HG03342 (cell line): ENCODE measurements around the gene CNTN4.
"Not testable (repeated sequence)": the region's sequence is repeated elsewhere in the genome, so short reads cannot be mapped to it uniquely, and the experiment has no call there.

Experiments used
- ATAC-seq: cut with Tn5 transposase; IDR thresholded peaks from one replicate; pipeline ENCODE4 v1.9.1; 2021; ENCODE audit warnings: mild to moderate bottlenecking, moderate library complexity; ENCODE audit not compliant: unreplicated experiment

The CNTN4 gene

GRCh38 chr3:2883283-2883682 lies 784.6 kb downstream of the CNTN4 start:
- ATAC-seq, result no peak

DNA sequence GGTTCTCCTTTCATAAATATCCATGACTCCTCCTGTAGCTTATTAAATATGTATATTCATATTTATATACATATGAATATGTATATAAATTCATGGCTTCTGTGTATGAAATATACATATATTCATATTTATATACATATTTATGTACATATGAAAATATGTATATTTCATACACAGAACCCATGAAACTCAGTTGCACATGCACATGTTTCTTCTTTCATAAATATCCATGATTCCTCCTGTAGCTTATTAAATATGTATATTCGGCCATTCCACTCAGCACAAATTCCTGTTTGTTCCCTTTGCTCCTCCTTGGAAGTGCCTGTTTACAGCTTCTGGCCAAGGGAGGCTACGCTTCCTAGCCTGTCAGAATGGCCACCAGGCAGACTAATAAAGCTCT lies 789.9 kb downstream of the CNTN4 start:
- no peak for ATAC-seq

DNA sequence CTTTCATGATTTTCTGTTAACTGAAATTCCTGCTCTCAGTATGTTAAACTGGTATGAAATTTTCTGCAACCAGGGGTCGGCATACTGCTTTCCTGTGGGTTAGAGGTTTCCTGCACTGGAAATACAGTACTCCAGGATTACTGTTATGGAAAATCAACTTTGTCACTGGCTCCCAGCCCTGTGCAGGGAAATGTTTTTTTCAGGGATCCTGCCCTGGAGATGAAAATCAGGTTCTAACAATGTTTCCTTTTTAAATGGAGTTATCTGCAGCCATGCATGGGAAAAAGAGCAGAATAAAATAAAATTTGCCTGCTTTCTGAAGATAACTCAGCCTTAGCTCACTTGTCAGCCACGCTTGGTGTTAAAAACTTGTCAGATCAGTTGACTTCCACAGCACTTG lies 791.1 kb downstream of the CNTN4 start:
- ATAC-seq, result no peak

DNA sequence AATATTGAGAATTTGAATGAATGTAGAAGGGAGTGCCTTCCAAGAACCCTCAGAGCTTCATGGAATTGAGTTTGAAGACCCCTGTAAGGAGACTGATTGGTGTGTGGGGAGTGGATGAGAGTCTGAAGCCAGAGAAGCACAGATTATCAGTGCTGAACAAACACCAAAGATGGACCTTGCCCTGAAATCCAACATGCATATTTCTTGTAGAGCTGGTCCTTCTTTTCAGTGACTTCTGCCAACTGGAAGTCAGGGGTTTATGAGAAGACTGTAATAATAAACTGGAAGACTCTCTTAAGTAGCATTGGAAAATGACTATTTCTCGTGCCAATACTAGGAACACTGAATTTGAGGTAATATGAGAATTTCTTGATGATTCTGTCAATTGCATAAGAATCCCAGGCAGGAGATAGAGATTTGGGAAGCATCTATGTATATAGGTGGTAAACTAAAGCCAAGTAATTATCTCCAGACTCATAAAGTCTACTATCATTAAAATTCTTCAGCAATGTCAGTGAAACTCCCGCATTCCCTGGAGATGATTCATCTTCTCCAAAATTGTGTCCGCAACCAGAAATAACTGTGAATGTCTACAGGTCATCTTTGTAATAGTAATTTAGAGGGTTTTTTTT lies 797.8 kb downstream of the CNTN4 start:
- ATAC-seq, result no peak

- no peak for ATAC-seq
Measured at GRCh38 chr3:2897821-2898220, 799.2 kb downstream of the CNTN4 start.

DNA sequence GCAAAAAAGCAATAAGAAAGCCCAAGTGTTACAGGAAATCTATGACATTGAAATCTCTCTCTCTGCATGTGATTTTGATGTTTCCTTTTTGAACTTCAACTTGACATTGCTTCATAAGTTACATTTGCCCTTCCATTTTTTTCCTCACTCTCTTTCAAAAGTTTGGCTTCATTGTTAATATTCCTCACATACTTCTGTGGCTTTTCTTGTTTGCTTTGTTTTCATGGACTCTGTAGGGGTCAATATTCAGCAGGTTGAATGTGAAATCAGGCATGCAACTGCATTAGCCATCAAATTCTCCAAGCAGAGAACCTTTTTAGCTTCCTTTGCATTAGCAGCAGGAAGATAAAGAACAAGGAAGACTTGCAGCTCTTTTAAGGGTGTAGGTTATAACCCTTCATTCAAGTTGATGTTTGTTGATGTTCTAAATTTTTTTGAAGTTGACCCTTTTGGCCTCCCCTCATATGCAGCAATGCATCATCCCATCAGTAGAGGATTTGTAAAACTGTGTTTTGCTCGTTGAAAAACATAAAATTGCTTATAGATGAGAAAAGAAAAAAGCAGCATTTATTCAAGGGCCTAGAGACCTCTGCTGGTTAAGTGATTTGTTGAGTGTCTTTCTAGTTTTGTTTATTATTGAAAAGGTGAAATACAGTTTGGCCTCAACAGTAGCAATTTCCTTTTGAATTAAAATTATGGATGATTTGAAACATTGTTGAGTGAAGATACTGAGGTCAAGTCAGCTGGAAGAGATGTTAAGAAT lies 800.1 kb downstream of the CNTN4 start:
- ATAC-seq, result no peak

DNA sequence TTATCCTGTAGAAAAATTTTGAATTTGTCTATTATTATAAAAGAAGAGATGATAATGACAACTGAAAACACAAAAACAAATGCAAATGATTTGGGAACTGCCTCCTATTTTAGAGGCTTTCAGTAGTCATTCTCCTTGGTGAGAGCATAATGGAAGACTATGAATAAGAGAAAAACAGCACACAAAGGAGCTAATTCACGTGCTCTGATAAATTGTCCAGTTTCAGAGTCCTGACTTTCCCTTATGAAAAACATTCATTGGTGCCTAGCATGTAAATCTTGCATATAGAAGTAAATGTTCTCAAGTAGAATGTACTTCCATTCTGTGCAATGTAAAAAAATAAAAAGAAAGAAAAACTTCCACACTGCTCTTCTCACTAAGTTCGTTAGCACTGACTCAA lies 805.4 kb downstream of the CNTN4 start:
- no peak for ATAC-seq

- no peak for ATAC-seq
Measured at GRCh38 chr3:2908693-2909351, 810.2 kb downstream of the CNTN4 start.

DNA sequence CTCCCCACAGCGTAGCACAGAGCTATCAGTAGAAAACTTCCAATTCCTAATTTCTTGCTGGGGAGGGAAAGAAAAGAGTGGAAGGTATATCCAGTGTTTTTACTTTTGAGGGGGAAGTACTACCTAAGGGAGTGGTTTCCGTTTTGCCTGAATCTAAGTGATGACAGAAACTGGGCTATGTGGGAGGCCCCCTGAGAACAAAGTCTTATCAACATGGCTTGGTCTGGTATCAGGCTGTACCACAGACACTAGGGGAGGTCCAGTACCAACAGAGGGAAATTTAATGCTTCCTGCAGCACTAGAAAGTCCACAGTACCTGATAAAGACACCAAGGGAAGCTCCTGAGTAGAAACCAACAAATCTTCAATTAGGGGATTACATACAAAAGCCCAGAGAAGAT lies 812.3 kb downstream of the CNTN4 start:
- ATAC-seq, result no peak

DNA sequence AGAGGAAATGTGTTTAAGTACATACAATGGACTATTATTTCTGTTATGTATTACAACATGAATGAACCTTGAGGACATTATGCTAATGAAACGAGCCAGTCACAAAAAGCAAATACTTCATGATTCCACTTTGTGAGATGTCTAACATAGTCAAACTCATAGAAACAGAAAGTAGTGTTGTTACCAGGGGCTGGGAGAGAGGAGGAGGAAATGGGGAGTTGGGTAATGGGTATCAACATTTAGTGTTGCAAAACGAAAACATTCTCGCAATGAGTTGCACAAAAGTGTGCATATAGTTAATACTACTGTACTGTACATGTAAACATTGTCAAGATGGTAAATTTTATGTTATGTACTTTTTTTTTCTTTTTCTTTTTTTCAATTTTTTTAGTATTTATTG lies 817.2 kb downstream of the CNTN4 start:
- no peak for ATAC-seq

DNA sequence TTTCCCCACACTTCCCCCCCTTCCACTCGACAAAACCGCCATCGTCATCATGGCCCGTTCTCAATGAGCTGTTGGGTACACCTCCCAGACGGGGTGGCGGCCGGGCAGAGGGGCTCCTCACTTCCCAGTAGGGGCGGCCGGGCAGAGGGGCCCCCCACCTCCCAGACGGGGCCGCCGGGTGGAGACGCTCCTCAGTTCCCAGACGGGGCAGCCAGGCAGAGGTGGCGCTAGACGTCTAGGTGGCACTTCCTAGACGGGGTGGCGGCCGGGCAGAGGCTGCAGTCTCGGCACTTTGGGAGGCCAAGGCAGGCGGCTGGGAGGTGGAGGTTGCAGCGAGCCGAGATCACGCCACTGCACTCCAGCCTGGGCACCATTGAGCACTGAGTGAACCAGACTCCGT lies 818.0 kb downstream of the CNTN4 start:
- ATAC-seq, result not testable (repeated sequence)

- ATAC-seq, result peak; percentile 66
Measured at GRCh38 chr3:2920103-2920502, 821.4 kb downstream of the CNTN4 start.

DNA sequence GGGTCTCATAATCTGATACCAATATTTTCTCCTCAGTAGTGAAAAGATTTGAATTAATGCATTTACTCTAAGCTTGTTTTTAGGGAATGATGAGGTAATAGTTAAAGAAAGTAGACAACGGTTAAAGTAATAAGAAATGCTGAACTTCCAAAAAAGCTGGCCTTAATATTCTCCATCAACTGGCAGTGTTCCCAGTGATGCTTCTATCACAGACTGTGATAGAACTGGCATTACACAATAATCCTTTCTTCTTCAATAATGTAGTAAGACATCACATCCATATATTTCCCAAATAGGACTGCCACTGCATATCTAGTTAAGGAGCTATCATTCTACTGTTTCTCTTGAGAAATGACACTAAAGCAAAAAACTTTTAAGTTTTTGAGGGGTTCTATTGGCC lies 822.8 kb downstream of the CNTN4 start:
- ATAC-seq, result no peak

DNA sequence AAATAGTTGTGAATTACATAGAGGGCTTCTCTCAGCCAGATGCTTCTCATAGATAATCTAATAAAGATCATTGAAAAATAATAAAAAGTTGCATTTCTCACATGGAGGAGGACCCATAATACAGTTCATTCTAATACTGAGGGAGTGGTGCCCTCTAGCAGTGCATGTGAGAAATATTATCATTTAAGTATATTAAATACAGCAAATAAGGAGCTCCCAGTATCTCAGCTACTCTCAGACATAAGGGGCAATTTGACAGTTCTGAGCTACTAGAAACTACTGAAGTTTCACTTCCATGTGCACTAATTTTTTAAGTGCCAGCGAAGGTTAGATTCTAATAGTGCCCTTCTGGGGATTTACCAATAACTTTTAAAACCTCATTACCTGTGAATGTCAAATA lies 823.2 kb downstream of the CNTN4 start:
- peak; percentile 62 for ATAC-seq

DNA sequence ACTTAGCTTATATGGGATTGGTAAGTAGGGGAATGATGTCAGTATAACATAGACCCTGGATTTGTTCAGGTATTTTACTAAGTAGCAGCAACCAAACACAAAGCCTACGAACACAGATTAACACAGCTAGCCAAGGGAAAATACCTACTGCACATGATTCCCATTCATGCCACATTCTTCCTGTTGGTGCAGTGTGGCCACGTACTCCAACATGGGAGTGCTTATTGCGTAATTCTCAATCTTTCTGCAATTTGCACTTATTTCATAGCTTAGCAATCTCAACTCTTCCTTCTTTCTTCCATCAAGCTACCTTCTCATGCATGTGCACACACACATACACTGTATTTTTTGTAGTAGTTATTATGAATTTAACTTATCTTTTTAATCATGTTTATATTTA lies 824.7 kb downstream of the CNTN4 start:
- ATAC-seq, result no peak

GRCh38 chr3:2927259-2927658 lies 828.6 kb downstream of the CNTN4 start:
- peak; percentile 46 for ATAC-seq

GRCh38 chr3:2929574-2929973 lies 830.9 kb downstream of the CNTN4 start:
- no peak for ATAC-seq

DNA sequence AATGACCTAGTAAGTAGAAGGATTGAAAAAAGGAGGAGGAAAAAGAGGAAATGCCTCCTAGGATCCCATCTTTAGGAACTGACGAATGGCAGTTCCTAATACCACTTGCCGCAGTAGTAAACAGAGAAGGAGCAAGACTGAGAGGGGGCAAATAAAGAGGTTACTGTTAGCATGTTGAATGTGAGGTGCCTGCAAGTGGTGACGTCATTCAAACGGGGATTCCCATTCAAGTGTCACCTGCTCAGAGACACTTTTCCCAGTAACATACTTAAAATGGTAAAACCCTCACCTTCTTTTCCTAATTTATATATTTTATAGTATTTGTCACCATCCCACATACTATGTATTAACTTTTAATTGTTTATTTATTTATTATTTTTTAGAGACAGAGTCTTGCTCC lies 832.6 kb downstream of the CNTN4 start:
- ATAC-seq, result no peak

DNA sequence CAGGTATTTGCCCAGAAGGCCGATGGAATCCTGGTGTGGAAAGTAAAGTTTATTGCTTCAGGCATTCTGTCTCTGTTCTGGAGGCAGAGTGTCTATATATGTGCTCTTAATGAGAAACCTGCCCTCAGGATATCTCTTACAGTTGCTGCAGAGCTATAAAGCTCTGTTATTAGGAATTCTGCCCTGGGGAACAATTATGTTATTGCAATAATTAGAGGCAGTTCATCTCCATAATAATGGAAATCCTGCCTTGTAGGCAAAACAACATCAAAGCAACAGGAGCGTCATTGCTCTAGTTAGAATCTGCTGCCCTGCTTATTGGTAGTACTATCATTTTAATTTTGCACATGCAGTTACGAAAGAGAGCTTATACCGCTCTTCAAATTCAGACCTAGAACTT lies 835.9 kb downstream of the CNTN4 start:
- ATAC-seq, result no peak

DNA sequence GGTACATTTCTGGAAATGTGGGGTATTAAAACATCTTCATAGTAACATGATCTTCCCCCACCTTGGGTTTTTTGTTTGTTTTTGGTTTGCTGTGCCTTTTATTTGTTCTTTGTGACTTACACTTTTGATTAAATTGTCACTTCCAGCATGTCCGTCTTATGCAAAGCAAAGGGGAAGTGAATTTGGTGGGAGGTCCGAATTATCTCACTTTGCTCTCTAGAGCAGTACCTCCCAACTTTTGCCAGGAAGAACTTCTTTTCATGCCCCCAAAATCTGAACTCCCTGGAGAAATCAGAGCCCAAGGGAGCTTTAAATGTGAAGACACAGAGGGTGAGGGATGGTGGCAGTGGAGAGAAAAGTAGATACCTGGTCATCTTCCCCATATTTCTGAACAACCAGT lies 838.4 kb downstream of the CNTN4 start:
- no peak for ATAC-seq

DNA sequence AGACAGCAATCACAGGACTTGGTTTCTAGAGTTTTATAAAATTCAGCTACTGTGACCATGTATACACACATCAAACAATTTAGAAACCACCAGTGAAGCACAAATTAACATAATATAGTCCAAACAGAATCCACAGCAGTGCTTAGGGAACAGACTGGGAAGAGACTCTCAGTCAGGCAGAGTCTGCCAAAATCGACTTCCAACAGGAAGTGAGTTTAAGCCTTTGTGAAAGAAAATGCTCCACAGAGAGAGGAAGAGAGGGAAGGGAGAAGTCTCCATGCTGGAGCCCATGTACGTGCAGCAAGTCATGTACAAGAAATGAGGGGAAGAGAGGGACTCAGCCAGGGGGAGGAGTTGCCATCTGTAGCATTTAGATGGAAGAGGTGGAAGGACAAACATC lies 838.9 kb downstream of the CNTN4 start:
- no peak for ATAC-seq

DNA sequence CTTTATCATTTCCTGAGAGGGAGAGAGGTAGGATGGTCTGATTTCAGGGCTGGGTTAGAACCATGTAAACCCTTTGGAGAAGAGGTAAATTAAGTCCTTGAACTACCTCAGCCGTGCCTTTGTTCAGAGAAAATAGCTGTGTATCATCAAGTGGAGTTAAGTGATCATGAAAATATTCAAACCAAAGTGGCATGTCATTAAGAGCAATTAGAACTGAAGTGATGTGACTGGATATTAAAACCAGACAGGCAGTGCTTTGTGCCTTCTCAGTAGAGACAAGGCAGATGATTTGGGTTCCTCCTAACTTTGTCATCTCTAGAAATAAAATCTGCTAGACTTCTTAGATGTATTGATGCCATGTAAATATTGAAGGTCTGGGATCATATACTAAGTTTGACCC lies 840.0 kb downstream of the CNTN4 start:
- ATAC-seq, result no peak
